Spinal cord (tissue), 10 donors: ENCODE data around the gene FBXO44. TPM values are rescaled to one million over a fixed set of nuclear protein-coding genes. Genes with fewer than 3 reads are reported as not detected.
A peak's percentile ranks its signal among the peaks of the same experiment; 100 is the strongest.

Experiments used
- DNase-seq, 6 donors: peaks; one replicate each; pipeline versions ENCODE4 v3.0.0 to v3.0.0-alpha.2; 2013 to 2015; ENCODE audit warnings: low spot score in 6 of 6, low read depth in 4 of 6
- H3K27ac ChIP-seq: one replicate; pipeline ENCODE4 v1.5.1; 2013; ENCODE audit warnings: low read depth, low read length, control low read depth
- H3K27me3 ChIP-seq: one replicate; pipeline ENCODE4 v1.6.1; 2013; ENCODE audit warnings: low read length; ENCODE audit not compliant: control insufficient read depth, insufficient read depth
- H3K36me3 ChIP-seq: one replicate; pipeline ENCODE4 v1.6.1; 2013; ENCODE audit warnings: low read length; ENCODE audit not compliant: control insufficient read depth, insufficient read depth
- H3K4me1 ChIP-seq: one replicate; pipeline ENCODE4 v1.6.1; 2013; ENCODE audit warnings: low read length; ENCODE audit not compliant: control insufficient read depth, insufficient read depth
- H3K4me3 ChIP-seq: one replicate; pipeline ENCODE4 v1.5.1; 2013; ENCODE audit warnings: low read depth, low read length, control low read depth
- H3K9me3 ChIP-seq: one replicate; pipeline ENCODE4 v1.6.1; 2013; ENCODE audit warnings: low read length; ENCODE audit not compliant: control insufficient read depth, insufficient read depth
- WGBS: methylation state at CpG from one replicate; pipeline ENCODE4 v1.1.5; 2013; ENCODE audit warnings: missing lambda C conversion rate; ENCODE audit not compliant: insufficient coverage; 5-methylcytosine and 5-hydroxymethylcytosine counted together
- polyA plus RNA-seq, 2 donors: library from polyadenylated mRNA; unstranded; fragments of 120-200 nt; gene quantifications; one replicate each; pipeline ENCODE4 v1.2.1, GENCODE V29; 2013; ENCODE audit not compliant: insufficient read length in 2 of 2
- total RNA-seq, 2 donors: library from RNA; depleted of rRNA in 1 of 2; stranded (reverse); fragments of 120-200 nt in 1 of 2; fragments of >200 nt in 1 of 2; gene quantifications; one replicate each; pipeline versions ENCODE4 v1.2.3 to v1.2.4, GENCODE V29; 2013 to 2014
- donor health status: healthy.

The FBXO44 gene
- total and polyA plus RNA-seq, 4 donors: 33.3 to 136 (median 79.6) TPM

- WGBS: 82% methylated on average over 10 of the region's 11 CpGs
- no peaks in the 10 kb centered on the region for H3K9me3 ChIP-seq
- peaks cover 36% of the 10 kb centered on the region for H3K36me3 ChIP-seq
- DNase-seq: no peak
- H3K27me3 ChIP-seq: peaks cover 19% of the 10 kb centered on the region
- no peak overlapping the region for H3K27ac ChIP-seq
- no peak overlapping the region for H3K4me3 ChIP-seq
- H3K4me1 ChIP-seq: peaks cover 65% of the 10 kb centered on the region
These were observed 2.4 kb upstream of the FBXO44 start for GRCh38 chr1:11652203-11652780.

- Histone ChIP-seq H3K4me1 (peaks cover 57% of the 10 kb centered on the region), H3K27me3 (peaks cover 19% of the 10 kb centered on the region), H3K9me3 (no peaks in the 10 kb centered on the region), H3K36me3 (peaks cover 37% of the 10 kb centered on the region), H3K4me3 (no peak overlapping the region), H3K27ac (no peak overlapping the region)
- no peak for DNase-seq
- WGBS: 63% methylated on average over 10 of the region's 17 CpGs
These were observed 1.4 kb upstream of the FBXO44 start for GRCh38 chr1:11653101-11653860.

GRCh38 chr1:11653861-11654136 lies 878 bp upstream of the FBXO44 start:
- Histone ChIP-seq H3K27me3 (peaks cover 19% of the 10 kb centered on the region), H3K4me1 (peaks cover 52% of the 10 kb centered on the region), H3K9me3 (no peaks in the 10 kb centered on the region), H3K36me3 (peaks cover 38% of the 10 kb centered on the region), H3K27ac (no peak overlapping the region), H3K4me3 (peak overlapping the region; percentile 31)
- 33% methylated on average over 5 of the region's 7 CpGs for WGBS
- DNase-seq: peak in 1 of 6 donors; percentile 30

DNA sequence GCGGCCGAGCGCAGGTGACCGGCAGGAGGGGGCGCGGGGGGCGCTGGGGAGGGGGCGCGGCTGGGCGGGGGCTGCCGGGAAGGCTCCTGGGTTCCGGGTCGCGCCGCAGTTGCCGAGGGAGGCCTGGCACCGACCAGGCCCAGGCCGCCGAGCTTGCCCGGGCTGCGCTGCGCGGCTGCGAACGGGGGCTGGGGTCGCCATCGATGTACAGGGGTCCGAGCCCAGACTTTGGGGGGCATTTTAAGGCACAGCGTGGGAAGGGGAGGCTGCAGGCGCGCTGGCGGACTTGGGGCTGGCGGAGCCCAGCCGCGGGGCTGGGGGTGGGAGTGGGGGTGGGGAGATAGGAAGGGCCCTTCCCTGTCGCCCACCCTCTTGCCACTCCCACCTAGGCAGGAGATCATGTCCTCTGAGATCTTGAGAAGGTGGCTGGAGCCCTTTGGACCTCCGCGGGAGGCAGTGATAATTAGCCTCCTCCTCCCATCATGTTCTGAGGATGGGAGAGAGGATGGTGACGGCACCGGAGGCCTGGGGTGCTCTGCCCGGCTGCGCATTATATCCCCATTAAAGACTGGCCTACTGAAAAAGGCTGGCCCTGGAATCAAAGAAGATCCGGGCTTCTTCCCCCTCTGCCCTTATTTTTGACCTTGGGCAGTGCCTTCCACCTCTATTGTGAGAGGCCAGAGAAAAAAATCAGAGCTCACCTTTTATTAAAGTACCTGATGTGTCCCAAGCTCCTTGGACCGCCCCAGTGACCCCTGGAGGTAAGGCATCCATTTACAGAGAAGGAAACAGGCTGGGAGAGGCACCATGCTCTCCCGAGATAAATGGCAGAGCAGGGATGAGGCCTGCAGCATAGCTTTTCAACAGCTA lies 497 bp downstream of the FBXO44 start:
- peak in 2 of 6 donors; percentile 35 to 45 for DNase-seq
- WGBS: 3% methylated on average over 30 of the region's 45 CpGs

DNA sequence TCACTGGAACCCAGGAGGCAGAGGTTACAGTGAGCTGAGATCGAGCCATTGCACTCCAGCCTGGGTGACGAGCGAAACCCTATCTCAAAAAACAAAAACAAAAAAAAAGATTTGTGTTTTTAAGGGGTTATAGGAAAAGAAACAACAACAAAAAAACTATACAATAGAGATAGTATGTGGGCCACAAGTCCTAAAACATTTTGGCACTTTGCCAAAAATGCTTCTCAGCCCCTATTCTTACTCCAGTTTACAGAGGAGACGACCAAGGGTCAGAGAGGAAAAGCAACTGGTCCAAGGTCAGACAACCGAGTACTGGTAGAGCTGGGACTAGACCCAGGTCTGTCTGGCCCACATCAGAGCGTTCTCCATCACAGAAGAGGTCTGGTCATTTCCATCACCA lies 3.0 kb downstream of the FBXO44 start:
- DNase-seq: no peak
- Histone ChIP-seq H3K36me3 (peaks cover 61% of the 10 kb centered on the region), H3K27me3 (no peaks in the 10 kb centered on the region), H3K4me3 (no peak overlapping the region), H3K9me3 (no peaks in the 10 kb centered on the region), H3K4me1 (peaks cover 30% of the 10 kb centered on the region), H3K27ac (no peak overlapping the region)
- 73% methylated on average over 3 of the region's 6 CpGs for WGBS

More for the DNA sequence above, 497 bp downstream of the FBXO44 start:
- Histone ChIP-seq H3K4me3 (peak overlapping the region; percentile 48), H3K9me3 (no peaks in the 10 kb centered on the region), H3K4me1 (peaks cover 41% of the 10 kb centered on the region), H3K27ac (no peak overlapping the region), H3K27me3 (peaks cover 8% of the 10 kb centered on the region), H3K36me3 (peaks cover 41% of the 10 kb centered on the region)

DNA sequence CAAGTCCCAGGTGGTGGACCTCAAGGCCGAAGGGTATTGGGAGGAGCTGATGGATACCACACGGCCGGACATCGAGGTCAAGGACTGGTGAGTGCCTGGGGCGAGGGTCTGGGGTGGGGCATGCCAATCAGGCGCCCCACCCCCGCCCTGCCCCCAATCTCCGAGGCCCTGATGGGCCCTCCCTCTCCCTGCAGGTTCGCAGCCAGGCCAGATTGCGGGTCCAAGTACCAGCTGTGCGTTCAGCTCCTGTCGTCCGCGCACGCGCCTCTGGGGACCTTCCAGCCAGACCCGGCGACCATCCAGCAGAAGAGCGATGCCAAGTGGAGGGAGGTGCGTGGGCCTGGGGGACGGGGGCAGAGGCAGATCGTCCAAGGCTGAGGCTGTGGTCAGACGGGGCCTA lies 3.9 kb downstream of the FBXO44 start:
- 88% methylated on average over 22 of the region's 23 CpGs for WGBS
- Histone ChIP-seq H3K36me3 (peaks cover 61% of the 10 kb centered on the region), H3K4me1 (peaks cover 23% of the 10 kb centered on the region), H3K4me3 (no peak overlapping the region), H3K27me3 (no peaks in the 10 kb centered on the region), H3K27ac (no peak overlapping the region), H3K9me3 (no peaks in the 10 kb centered on the region)
- DNase-seq: no peak

DNA sequence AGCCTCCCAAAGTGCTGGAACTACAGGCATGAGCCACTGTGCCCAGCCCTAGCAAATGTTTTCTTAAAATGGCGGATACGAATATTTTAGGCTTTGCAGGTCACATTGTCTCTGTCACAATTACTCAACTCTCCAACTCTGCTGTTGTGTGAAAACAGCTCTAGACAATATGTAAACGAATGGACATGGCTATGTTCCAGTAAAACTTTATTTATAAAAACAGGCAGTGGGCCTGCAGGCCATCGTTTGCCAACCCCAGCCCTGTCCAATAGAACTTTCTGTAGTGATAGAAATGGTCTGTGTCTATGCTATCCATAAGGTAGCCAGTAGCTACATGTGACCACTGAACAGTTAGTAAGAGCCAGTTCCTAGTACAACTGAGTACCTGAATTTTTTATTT lies 5.1 kb downstream of the FBXO44 start:
- no peaks in the 10 kb centered on the region for H3K27me3 ChIP-seq
- H3K4me1 ChIP-seq: peaks cover 22% of the 10 kb centered on the region
- H3K4me3 ChIP-seq: no peak overlapping the region
- WGBS: no CpG with 5 or more reads among the region's 4 CpGs
- no peak for DNase-seq
- no peak overlapping the region for H3K27ac ChIP-seq
- H3K36me3 ChIP-seq: peaks cover 61% of the 10 kb centered on the region
- no peaks in the 10 kb centered on the region for H3K9me3 ChIP-seq

- H3K36me3 ChIP-seq: peaks cover 54% of the 10 kb centered on the region
- no peak overlapping the region for H3K27ac ChIP-seq
- no peak overlapping the region for H3K4me3 ChIP-seq
- no peaks in the 10 kb centered on the region for H3K9me3 ChIP-seq
- H3K4me1 ChIP-seq: peaks cover 16% of the 10 kb centered on the region
- no peaks in the 10 kb centered on the region for H3K27me3 ChIP-seq
- 92% methylated on average over 17 of the region's 17 CpGs for WGBS
- DNase-seq: no peak
These were observed 6.4 kb downstream of the FBXO44 start for GRCh38 chr1:11661103-11661502.

- H3K36me3 ChIP-seq: peaks cover 45% of the 10 kb centered on the region
- peak overlapping the region; percentile 32 for H3K4me3 ChIP-seq
- H3K4me1 ChIP-seq: peaks cover 15% of the 10 kb centered on the region
- peak in 3 of 6 donors; percentile 33 to 70 (median 65) for DNase-seq
- no peaks in the 10 kb centered on the region for H3K27me3 ChIP-seq
- no peaks in the 10 kb centered on the region for H3K9me3 ChIP-seq
- under 1% methylated on average over 61 of the region's 66 CpGs for WGBS
- H3K27ac ChIP-seq: peak overlapping the region; percentile 40
These were observed 9.8 kb downstream of the FBXO44 start for GRCh38 chr1:11664336-11665065.
